HG03025 (cell line): ENCODE results near the gene PANK3.
"Not testable (repeated sequence)": the region's sequence is repeated elsewhere in the genome, so short reads cannot be mapped to it uniquely, and the experiment has no call there.

ENCODE experiments used
- ATAC-seq: cut with Tn5 transposase; IDR thresholded peaks from one replicate; pipeline ENCODE4 v1.9.1; 2021; ENCODE audit warnings: mild to moderate bottlenecking, moderate library complexity; ENCODE audit not compliant: unreplicated experiment, low FRiP score

The PANK3 gene

DNA sequence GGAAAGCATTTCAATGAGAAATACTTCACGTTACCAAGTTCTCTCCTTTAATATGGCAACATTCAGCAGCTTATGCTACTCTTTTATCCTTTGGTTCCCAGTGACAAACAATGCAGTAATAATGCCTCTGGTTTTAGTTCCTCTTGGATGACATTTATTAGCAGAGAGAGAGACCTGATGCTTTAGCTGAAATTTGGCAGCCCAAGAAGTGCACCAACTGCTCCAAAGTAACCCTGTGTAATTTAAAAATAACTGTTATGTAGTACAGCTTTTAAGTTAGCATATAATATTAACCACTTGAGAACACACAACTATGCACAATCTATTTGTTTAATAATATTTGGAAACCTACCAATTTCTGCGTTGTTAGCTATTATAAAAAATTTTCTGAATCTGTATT, 21.8 kb downstream of the PANK3 start:
- ATAC-seq = no peak

DNA sequence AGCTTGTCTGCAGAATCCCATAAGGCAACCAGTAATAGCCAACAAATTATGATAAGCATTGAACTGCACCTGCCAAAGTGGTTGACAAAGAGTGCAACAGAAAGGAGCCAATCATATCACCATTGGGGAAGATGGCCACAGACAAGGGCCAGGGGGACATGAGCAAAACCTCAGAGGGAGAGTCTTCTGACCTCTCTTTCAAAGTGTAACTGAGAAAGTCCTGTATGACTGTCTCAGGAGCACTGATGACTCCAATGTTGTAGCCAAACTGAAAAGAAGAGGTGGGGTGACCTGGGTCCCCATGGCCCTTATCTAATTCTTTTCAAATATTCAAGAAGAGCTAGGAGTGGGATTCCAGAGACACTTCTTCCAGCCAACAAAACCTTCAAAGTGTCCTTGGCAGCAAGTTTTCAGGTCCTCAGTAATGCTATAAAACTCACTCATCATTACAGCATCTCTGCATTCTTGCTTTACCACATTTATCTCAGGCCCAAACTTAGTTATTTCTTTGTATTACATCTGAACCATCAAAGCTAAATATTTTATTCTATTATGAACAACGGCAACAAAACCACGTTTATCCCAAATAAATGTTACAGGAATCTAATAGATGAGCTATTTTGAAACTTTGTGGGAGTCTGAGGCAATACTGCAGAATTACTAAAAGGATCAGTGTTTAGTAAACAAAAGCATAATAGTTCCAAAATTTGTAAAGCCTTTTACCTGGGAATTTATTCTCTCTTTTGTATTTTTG, 25.6 kb downstream of the PANK3 start:
- ATAC-seq = no peak

DNA sequence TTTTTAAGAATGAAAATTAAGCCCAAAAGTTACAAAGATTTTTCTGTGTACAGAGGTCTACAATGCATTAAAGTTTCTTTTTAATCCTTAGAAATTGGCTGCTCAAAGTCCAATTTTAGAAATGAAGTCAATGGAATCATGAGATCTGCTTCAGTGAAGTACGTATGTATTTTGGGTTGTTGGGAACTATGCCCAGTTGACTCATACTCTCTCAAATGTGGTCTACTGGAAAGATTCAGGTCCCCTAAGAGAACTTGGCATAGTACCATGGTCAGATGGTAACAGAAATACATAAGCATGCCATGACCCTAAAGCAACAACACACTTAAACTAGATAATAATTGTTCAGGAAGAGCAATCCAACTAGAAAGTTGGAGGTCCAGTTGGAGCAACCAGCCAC, 27.0 kb downstream of the PANK3 start:
- no peak for ATAC-seq

DNA sequence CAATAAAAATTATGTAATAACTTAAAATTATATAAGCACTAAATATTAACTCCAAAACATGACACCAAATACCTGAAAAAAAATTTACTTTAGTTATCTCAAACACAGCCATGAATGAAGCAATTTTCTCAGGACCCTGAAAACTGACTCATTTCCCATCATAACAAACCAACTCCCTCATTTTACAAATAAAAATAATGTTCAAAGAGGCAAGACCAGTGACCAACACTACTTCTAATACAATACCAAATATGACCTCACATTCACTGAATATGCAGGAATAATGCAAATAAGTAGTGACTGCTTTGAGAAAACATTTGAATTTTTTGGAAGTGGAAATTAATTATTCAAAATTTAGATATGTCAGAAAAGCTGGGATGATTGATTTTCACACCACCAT, 28.5 kb downstream of the PANK3 start:
- ATAC-seq = no peak

DNA sequence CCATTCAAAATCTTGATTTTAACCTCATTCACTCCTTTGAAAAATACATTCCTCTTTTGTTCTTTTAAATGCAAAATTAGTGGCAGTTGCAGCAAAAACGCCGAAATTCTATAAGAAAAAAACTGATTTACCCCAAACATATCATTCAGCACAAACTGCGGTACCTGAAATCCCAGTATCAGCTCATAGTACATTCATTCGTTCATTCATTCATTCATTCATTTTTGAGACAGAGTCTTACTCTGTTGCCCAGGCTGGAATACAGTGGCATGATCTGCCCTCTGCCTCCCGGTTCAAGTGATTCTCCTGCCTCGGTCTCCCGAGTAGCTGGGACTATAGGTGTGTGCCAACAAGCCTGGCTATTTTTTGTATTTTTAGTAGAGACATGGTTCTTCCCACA, 29.6 kb downstream of the PANK3 start:
- no peak for ATAC-seq

DNA sequence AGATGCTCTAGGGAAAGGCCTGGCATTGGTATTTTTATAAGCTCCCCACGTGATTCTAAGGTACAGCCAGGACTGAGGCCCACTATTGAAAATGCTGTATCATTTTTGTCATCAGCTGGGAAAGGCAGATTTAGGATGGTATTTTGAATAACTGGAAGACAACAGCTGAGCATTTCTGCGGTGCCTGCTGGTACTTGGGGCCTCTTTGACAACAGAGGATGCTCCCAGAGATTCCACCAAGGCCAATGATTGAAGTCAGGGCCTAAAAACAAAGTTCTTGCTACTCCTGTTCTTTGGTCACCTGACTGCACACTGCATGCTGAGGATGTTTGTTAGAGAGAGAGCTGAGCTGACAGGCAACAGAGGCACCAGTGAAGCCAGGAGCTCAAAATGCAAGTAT, 42.0 kb downstream of the PANK3 start:
- ATAC-seq = no peak

DNA sequence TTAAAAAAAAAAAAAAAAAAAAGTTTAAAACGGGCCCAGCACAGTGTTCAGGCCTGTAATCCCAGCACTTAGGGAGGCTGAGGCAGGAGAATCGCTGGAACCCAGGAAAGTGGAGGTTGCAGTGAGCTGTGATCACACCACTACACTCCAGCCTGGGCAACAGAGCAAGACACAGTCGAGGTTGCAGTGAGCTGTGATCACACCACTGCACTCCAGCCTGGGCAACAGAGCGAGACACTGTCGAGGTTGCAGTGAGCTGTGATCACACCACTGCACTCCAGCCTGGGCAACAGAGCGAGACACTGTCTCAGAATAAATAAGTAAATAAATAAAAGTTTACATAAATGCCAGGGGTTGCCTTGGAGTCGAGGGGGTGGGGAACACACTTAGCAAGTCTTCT, 44.8 kb downstream of the PANK3 start:
- not testable (repeated sequence) for ATAC-seq

DNA sequence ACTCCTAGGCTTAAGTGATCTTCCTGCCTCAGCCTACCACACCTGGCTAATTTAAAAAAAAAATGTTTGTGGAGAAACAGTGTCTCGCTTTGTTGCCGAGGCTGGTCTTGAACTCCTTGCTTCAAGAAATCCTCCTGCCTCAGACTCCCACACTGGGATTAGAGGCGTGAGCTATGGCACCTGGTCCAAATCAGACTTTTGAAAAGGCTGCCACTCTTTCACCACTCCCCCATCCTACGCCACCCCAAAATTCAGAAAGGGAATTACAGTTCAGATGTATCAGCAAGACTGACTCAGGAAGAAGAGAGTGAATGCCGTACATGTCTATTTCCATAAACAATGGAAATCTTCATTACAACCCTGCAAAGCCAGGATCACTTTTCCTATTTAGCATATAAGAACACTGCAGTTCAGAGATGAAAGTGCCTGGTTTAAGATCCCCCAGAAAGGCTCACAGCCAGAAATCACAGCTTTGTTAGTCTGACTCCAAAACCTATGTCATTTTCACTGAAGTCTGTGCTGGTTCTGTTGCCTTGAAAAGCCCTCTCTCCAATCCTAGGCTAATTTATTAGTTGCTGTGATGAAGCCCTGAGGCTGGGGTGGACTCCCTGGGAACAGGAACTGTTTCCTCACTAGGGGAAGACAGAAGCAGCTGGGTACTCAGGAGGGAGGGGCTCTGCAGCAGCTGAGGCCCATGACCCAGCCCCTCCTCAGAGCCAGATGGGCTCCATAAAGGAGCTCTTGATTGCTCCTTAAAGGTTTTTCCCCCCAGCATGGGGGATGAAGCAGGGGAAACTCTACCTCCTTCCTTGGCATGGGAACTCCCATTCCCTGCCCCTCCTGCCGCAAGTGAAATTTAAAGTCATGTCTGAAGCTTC, 46.9 kb downstream of the PANK3 start:
- ATAC-seq = no peak

DNA sequence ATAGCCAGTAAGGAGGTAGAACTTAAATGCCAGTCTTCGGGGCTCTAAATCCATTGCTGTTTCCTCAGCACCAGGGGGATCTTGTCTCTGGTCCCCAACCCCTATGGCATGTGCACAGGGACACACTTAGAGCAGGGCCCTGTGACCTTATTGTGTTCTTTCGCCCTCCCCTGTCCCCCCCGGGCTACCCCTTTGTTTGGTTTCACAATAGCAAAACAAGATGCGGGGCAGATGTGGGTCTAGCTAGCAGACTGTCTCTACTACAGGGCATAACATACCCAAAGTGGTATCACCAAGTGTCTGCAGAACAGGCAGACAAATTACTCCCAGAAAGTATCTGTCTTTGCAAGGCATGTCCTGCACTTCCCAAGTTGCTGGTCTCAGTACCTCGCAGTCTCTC, 48.0 kb downstream of the PANK3 start:
- no peak for ATAC-seq

DNA sequence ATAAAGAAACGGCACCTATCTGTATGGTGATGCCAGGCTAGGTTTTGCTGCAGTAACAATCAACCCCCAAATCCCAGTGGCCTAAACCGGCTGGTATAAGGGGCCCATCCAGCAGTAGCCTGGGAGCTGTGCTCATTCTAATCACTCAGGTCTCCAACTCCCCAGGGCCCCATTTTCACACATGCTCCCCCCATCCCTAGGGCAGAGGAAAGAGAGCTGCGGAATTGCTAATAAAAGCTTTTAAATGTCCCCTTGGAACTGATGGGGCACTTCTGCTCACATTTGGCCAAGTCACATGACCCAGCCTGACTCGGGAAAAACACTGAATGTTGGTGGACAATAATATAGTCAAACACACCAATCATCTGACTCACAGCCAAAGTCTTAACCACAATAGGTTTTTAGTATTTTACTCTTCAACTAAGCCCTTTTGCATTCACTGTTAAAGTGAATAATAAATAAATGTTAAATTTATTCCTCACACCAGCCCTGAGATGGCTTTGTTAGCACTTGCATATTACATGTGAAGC, 48.5 kb downstream of the PANK3 start:
- ATAC-seq = no peak

DNA sequence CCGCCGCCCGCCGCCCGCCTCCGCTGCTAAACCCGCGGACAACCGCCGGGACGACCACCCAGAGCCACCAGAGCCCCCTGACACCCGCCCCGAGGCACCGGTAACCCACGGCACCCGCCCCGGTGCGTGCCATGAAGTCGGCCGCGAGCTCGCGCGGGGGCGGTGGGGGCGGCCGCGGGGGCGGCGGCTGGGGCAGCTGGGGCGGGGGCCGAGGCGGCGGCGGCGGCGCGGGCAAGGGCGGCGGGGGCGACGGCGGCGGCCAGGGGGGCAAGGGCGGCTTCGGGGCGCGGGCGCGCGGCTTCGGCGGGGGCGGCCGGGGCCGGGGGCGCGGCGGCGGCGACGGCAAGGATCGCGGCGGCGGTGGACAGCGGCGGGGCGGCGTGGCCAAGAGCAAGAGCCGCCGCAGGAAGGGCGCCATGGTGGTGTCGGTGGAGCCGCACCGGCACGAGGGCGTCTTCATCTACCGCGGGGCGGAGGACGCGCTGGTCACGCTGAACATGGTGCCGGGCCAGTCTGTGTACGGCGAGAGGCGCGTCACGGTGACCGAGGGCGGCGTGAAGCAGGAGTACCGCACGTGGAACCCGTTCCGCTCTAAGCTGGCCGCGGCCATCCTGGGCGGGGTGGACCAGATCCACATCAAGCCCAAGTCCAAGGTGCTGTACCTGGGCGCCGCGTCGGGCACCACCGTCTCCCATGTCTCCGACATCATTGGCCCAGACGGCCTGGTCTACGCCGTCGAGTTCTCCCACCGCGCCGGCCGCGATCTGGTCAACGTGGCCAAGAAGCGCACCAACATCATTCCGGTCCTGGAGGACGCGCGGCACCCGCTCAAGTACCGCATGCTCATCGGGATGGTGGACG, 49.6 kb downstream of the PANK3 start:
- no peak for ATAC-seq

DNA sequence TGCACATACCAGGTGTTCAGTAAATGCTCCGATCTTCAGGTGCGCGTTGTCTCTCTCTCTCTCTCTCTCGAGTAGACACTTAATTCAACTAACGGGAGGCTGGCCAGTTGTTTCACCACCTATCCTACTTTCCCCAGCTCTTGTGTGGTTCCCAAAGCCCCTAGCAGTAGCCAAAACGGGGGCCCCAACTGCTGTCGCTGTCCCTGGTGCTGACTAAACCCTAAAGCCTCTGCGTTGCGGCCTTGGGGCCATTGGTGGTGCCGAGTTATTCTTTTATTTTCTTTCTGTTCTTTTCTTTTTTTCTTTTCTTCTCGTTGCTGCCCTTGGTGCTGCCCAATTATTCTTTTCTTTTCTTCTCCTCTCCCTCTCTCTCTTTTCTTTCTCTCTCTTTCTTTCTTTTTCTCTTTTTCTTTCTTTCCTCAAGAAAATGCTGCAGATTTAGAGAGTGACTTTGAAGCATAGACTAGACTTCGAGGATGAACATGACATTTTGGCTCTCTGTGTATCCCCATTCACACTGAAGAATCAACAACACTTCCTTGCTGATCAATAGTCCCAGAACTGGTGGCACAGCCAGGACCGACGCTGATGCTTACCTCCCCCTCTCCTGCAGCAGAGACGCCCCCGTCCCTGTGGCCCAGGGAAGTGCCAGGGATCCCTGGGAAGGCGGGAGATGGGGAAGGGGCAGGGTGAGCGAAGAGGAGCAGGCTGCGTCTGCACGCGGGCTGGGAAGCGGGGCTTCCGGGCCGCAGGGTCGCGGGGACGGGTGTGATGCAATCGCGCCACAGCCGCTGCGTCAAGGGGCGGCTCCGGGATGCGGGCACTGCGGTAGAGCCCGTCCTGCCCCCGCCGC, 50.4 kb downstream of the PANK3 start, which contains the start of gene FBLL1:
Gene FBLL1, plus strand, starts transcription at position 785 of the 853 bp plus-strand sequence. CDS start 200 bp downstream, outside the sequence.
- ATAC-seq = no peak

DNA sequence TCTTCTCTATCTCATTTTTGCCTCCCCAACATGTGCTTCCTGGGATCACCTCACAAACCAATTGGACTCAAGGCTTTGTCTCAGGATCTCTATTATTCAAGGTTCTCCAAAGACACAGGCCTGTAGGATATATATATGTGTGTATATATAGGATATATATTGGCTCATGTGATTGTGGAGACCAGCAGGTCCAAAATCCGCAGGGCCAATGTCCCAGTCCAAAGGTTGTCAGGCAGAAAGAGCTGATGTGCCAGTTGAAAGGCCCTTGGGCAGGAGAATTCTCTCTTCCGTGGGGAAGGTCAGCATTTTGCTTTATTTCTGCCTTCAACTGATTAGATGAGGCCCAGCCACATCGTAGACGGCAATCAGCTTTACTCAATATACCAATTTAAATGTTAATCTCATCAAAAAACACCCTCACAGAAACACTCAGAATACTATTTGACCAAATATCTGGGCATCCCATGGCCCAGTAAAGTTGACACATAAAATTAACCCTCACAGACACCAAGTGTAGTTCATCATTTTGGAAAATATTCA, 51.3 kb downstream of the PANK3 start:
- ATAC-seq = no peak

DNA sequence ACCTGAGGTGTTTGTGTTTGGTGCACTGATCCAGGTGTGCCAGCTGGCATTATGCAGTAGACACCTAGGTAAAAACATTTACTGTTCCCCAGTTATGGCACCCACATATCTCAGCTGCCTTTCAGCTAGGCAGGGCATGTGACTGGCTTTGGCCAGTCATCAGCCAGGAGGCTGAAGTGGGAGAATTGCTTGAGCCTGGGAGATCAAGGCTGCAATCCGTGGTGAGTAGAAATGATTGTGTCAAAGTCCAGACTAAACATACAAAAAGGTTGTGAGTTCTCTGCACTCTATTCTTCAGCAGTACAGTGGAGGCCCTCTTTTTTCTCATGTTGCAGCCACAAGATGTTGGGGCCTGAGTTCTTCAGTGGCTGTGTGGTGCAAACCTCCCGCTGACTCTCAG, 53.3 kb downstream of the PANK3 start:
- no peak for ATAC-seq

DNA sequence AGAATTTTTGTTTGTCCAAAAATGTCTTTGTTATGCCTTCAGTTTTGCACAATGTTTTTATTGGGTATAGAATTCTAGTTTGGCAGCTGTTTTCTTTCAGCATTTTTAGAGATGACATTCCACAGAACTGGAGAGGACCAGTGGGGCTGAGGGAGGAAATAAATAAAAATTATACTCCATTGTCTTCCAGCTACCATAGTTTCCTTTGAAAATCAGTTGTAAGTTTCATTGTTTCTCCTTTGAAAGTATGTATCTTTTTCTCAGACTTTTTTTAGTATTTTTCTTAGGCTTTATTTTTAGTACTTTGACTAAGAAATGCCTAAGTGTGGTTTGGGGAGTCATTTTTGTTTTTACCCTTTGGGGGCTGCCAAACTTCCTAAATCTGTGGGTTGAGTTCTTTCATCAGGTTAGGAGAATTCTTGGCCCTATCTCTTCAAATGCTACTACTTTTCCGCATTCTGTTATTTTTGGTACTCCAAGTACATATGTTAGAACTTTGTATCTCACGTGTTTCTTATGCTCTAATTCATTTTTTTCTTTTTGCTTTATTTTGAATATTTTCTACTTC, 65.2 kb downstream of the PANK3 start:
- no peak for ATAC-seq

DNA sequence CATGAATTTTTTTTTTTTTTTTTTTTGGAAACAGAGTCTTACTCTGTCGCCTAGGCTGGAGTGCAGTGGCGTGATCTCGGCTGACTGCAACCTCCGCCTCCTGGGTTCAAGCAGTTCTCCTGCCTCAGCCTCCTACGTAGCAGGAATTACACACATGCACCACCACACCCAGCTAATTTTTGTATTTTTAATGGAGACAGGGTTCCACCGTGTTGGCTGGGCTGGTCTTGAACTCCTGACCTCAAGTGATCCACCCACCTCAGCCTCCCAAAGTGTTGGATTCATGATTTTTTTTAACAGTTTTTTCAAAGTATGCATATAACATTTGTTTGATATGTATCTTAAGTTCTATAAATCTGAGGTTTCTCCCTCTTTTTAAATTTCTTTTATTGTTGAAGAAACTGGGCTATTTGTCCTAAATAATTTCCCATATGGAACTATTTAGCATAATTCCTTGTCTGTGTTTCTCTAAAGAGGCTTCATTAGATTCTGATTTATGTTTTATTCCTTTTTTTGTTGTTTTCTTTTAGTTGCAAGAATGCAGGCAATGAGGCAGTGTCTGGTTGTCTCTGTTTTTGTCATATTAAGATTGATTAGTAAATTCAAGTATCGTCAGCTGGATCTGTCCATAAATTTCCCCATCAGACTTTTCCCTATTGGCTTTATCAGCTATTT, 76.5 kb downstream of the PANK3 start:
- ATAC-seq = no peak
